ENCODE results near the gene ISLR. TPM values are rescaled to one million over a fixed set of nuclear protein-coding genes. Genes with fewer than 3 reads are reported as not detected.

Gene ISLR
- total and polyA plus RNA-seq, 9 of the 15 experiments (the other 6 are each of a cell fraction or from before 2014, with no cell fraction given): not detected

- TF ChIP-seq GTF3C2 (IDR thresholded peaks at IDR 0.05; ENCODE audit: borderline replicate concordance, extremely low read depth, insufficient read length): peak; percentile 7
Observed at GRCh38 chr15:74171965-74172541, 1.5 kb upstream of the ISLR start (continued).

- WGBS (ENCODE audit: insufficient coverage, low coverage, missing lambda C conversion rate): 14% methylated on average over 13 of the region's 13 CpGs
- ChIA-PET CTCF (ENCODE audit: low intra/inter-chr PET ratio) (no interaction called here), POLR2A (interaction anchor here (0.7 kb wide), 1 partner anchor 17 kb away, joined by 3 read pairs; no protein-coding TSS in a partner anchor)
- Histone ChIP-seq H3K9me1 (ENCODE audit: control insufficient read depth, insufficient read depth, low read length) (no peaks in the 10 kb centered on the region), H3K27me3 (ENCODE audit: control insufficient read depth in 2 of 2, insufficient read depth in 2 of 2, low read length in 2 of 2) (peaks cover 27 to 91% of the 10 kb centered on the region in 2 experiments; a peak in 4 of 5 replicates), H3K4me2 (ENCODE audit: insufficient read depth, low read length) (no peak overlapping the region), H2AFZ (ENCODE audit: low read depth, low read length) (no peak overlapping the region), H3K9ac (ENCODE audit: insufficient read depth in 1 of 2, low read depth in 2 of 2, low read length in 2 of 2) (no peak overlapping the region), H3K27ac (ENCODE audit: extremely low read depth, low read depth, low read length) (no peak overlapping the region), H3K36me3 (ENCODE audit: control insufficient read depth, insufficient read depth, low read length) (no peaks in the 10 kb centered on the region), H3K4me1 (replicated peaks in 1 of 2; ENCODE audit: control insufficient read depth in 2 of 2, insufficient read depth in 2 of 2, low read length in 2 of 2) (peaks cover 0 to 14% of the 10 kb centered on the region in 2 experiments; a peak in 2 of 5 replicates), H4K20me1 (replicated peaks; ENCODE audit: control insufficient read depth, insufficient read depth, low read length) (peaks cover 5% of the 10 kb centered on the region), H3K9me3 (replicated peaks; ENCODE audit: control insufficient read depth, insufficient read depth, low read depth, low read length) (no peaks in the 10 kb centered on the region), H3K4me3 (no peak overlapping the region), H3K79me2 (ENCODE audit: control insufficient read depth, insufficient read depth, low read length) (no peaks in the 10 kb centered on the region)
- in situ Hi-C loops (cut with MboI) (no loop called here), intact Hi-C loops (cut with micrococcal nuclease) (no loop called here)
- no TSS peak for BruUV-seq (replicated peaks)
- peak in 3 of 4 experiments; percentile 14 to 34 (median 34) for DNase-seq (ENCODE audit: extremely low read depth in 1 of 4, low spot score in 3 of 4)
- peak; percentile 15 for FAIRE-seq
- ATAC-seq: peak; percentile 62; the same call in 2 of the 3 replicates
- no peak for TF ChIP-seq RBM14 (IDR thresholded peaks at IDR 0.05; ENCODE audit: borderline replicate concordance, insufficient read depth, low read depth, low read length)
- no peak for TF ChIP-seq ZNF197 (CRISPR knock-in tag; IDR thresholded peaks at IDR 0.05; ENCODE audit: low read depth)
- TF ChIP-seq HNRNPH1 (optimal IDR thresholded peaks at IDR 0.05; ENCODE audit: low read depth, low read length): no peak
- no peak for TF ChIP-seq TGIF2 (CRISPR knock-in tag; IDR thresholded peaks at IDR 0.05)
- TF ChIP-seq, protein P1, sequence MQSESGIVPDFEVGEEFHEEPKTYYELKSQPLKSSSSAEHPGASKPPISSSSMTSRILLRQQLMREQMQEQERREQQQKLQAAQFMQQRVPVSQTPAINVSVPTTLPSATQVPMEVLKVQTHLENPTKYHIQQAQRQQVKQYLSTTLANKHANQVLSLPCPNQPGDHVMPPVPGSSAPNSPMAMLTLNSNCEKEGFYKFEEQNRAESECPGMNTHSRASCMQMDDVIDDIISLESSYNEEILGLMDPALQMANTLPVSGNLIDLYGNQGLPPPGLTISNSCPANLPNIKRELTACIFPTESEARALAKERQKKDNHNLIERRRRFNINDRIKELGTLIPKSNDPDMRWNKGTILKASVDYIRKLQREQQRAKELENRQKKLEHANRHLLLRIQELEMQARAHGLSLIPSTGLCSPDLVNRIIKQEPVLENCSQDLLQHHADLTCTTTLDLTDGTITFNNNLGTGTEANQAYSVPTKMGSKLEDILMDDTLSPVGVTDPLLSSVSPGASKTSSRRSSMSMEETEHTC (IDR thresholded peaks at IDR 0.05): no peak
- TF ChIP-seq POLR2A (conservative IDR thresholded peaks at IDR 0.05): no peak
- TF ChIP-seq BDP1 (IDR thresholded peaks at IDR 0.05; ENCODE audit: insufficient read depth, insufficient read length): no peak
- TF ChIP-seq PPARD (CRISPR knock-in tag; IDR thresholded peaks at IDR 0.05): no peak
- no peak for TF ChIP-seq RCOR1 (IDR thresholded peaks at IDR 0.05; ENCODE audit: borderline replicate concordance in 1 of 2, low read depth in 2 of 2, low read length in 2 of 2)
- TF ChIP-seq MXI1 (IDR thresholded peaks at IDR 0.05; ENCODE audit: low read depth, low read length): no peak
- TF ChIP-seq MYBL2 (IDR thresholded peaks at IDR 0.05; ENCODE audit: low read depth): no peak
- TF ChIP-seq MYBL2 (CRISPR knock-in tag; IDR thresholded peaks at IDR 0.05; ENCODE audit: borderline replicate concordance): no peak
- TF ChIP-seq ZZZ3 (IDR thresholded peaks at IDR 0.05): no peak
- TF ChIP-seq STAT5A (IDR thresholded peaks at IDR 0.05; ENCODE audit: borderline replicate concordance, low read length): no peak
- no peak for TF ChIP-seq ZSCAN32 (CRISPR knock-in tag; IDR thresholded peaks at IDR 0.05)
- no peak for TF ChIP-seq CBX5 (IDR thresholded peaks at IDR 0.05; ENCODE audit: borderline replicate concordance, low read depth)
Observed at GRCh38 chr15:74172701-74173379, 670 bp upstream of the ISLR start.
